HUES48 (cell line): ENCODE measurements around the gene SLC4A11.

ENCODE experiments used
- H3K27ac ChIP-seq: one replicate; pipeline ENCODE4 v1.7.0; 2013; ENCODE audit warnings: low read depth, low read length, inconsistent platforms
- H3K27me3 ChIP-seq: 2 replicates; pipeline ENCODE4 v1.6.1; 2013; ENCODE audit warnings: mild to moderate bottlenecking, low read length; ENCODE audit not compliant: control insufficient read depth, insufficient read depth
- H3K36me3 ChIP-seq: 2 replicates; pipeline ENCODE4 v1.6.1; 2013; ENCODE audit warnings: low read length; ENCODE audit not compliant: control insufficient read depth, insufficient read depth
- H3K4me1 ChIP-seq: 2 replicates; pipeline ENCODE4 v1.6.1; 2013; ENCODE audit warnings: mild to moderate bottlenecking, low read length; ENCODE audit not compliant: control insufficient read depth, insufficient read depth
- H3K4me3 ChIP-seq: 2 replicates; pipeline ENCODE4 v1.5.1; 2013; ENCODE audit warnings: mild to moderate bottlenecking, low read depth, low read length
- H3K9ac ChIP-seq: 2 replicates; pipeline ENCODE4 v1.6.1; 2013; ENCODE audit warnings: mild to moderate bottlenecking, low read depth, low read length, moderate library complexity
- H3K9me3 ChIP-seq: 2 replicates; pipeline ENCODE4 v1.6.1; 2013; ENCODE audit warnings: low read length; ENCODE audit not compliant: control insufficient read depth, insufficient read depth

The SLC4A11 gene

DNA sequence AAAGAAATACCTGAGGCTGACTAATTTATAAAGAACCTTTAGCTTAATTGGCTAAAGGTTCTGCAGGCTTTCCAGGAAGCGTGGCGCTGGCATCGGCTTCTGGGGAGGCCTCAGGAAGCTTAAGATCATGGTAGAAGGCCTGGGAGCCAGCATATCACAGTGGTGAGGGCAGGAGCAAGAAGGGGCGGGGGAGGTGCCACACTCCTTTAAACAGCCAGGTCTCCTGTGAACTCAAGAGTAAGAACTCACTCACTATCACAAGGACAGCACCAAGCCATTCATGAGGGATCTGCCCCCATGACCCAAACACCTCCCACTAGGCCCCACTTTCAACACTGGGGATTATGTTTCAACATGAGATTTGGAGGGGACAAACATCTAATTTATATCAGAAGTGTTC, 34.4 kb upstream of the SLC4A11 start:
- Histone ChIP-seq H3K36me3 (peaks cover 9% of the 10 kb centered on the region; the same call in 1 of the 2 replicates), H3K4me3 (no peak overlapping the region), H3K27ac (no peak overlapping the region), H3K9me3 (no peaks in the 10 kb centered on the region), H3K27me3 (no peaks in the 10 kb centered on the region), H3K4me1 (no peaks in the 10 kb centered on the region), H3K9ac (no peak overlapping the region)

DNA sequence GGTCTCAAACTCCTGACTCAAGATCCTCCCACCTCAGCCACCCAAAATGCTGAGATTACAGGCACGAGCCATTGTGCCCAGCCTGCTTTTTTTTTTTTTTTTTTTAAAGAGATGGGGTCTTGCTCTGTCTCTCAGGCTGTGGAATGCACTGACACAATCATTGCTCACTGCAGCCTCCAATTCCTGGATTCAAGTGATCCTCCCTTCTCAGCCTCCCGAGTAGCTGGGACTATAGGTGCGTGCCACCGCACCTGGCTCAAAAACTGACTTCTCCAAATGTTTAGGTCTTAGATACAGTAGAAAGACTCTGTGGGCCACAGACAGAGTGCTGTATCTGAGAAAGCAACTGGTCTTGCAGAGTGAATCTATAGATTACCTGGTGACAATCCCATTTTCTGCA, 31.1 kb upstream of the SLC4A11 start:
- Histone ChIP-seq H3K36me3 (no peaks in the 10 kb centered on the region), H3K4me1 (no peaks in the 10 kb centered on the region), H3K27me3 (no peaks in the 10 kb centered on the region), H3K9me3 (no peaks in the 10 kb centered on the region), H3K4me3 (no peak overlapping the region), H3K27ac (no peak overlapping the region), H3K9ac (no peak overlapping the region)

DNA sequence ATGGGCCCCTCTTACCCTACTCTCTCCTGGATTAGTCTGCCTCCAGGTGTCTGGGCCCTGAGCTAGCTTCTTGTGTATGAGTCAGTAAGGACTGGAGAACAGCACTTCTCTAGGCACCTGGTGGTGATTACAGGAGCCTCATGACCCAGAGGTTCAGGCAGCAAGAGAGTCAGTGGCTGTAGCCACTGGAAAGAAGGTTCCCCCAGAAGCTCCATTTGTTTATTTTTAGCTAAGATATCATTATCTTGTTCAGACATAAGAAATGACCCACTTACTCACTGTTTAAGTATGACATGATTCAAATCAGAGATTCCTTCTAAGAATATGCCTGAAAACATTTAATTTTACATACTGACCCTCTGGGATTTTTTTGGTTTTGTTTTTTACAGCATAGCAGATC, 23.6 kb upstream of the SLC4A11 start:
- H3K27me3 ChIP-seq = no peaks in the 10 kb centered on the region
- H3K4me1 ChIP-seq = no peaks in the 10 kb centered on the region
- no peak overlapping the region for H3K27ac ChIP-seq
- H3K4me3 ChIP-seq = no peak overlapping the region
- H3K9me3 ChIP-seq = no peaks in the 10 kb centered on the region
- H3K36me3 ChIP-seq = peaks cover 4% of the 10 kb centered on the region; the same call in 1 of the 2 replicates
- H3K9ac ChIP-seq = no peak overlapping the region

DNA sequence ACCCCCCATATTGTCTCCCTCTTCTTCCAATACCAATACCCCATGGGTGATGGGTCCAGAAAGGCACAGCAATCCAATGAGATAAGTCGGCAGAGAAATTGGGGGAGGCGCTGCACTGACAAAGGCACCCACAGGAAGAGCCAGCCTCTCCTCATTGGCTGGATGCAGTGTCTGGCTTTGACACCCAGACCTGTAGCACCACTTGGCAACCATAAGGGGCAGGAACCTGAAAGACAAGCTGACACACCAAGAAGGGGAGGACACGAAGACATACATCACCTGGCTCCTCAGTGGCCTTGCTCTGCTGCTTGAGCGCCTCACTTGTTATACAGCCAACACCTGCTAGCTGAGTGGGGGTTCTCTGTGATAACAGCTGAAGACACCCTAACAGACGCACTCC, 19.4 kb upstream of the SLC4A11 start:
- Histone ChIP-seq H3K9ac (no peak overlapping the region), H3K4me3 (no peak overlapping the region), H3K4me1 (no peaks in the 10 kb centered on the region), H3K9me3 (no peaks in the 10 kb centered on the region), H3K36me3 (peaks cover 10% of the 10 kb centered on the region; the same call in 1 of the 2 replicates), H3K27me3 (no peaks in the 10 kb centered on the region), H3K27ac (no peak overlapping the region)

DNA sequence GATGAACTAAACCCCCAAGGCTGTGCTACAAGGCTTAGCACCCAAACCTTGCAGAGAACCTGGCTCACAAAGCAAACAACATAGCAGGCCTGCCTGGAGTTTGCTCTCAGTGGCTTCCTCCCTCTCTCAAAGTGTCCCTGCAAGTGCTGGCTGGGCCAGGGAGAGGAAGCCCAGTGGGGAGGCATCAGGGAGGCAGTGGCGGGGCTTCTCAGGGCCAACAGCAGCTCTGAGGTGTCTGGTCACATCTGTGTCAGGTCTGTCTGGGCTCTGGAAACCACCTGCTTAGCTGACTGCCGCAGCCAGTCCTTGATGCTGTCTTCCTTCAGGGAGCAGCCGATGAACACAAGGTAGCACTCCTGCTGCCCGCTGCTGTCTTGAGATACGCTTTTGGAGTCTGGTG, 16.7 kb upstream of the SLC4A11 start:
- no peak overlapping the region for H3K4me3 ChIP-seq

DNA sequence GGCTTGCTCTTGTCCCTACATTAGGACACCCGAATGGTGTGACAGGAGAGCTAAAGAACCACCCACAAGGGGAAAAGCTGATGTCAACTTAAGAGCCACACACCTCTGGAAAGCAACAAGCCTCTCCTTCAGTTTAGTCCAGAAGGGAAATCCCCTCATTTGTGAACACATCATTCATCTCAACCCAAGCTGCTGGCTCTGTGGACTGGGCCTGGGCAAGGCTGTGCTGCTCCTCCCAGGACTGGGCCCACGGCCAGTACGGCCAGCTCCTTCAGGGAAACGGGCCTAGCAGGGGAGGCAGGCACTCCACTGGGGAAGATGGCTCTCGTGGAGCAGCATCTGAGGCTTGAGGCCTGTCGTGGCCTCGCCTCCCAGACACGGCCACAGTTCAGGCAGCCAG, 12.8 kb upstream of the SLC4A11 start:
- no peak overlapping the region for H3K9ac ChIP-seq
- peaks cover 10% of the 10 kb centered on the region; the same call in 1 of the 2 replicates for H3K36me3 ChIP-seq
- H3K4me3 ChIP-seq = no peak overlapping the region
- no peak overlapping the region for H3K27ac ChIP-seq
- no peaks in the 10 kb centered on the region for H3K9me3 ChIP-seq
- peaks cover 27% of the 10 kb centered on the region for H3K27me3 ChIP-seq
- H3K4me1 ChIP-seq = peaks cover 8% of the 10 kb centered on the region

More for the DNA sequence above, 16.7 kb upstream of the SLC4A11 start:
- H3K9me3 ChIP-seq = no peaks in the 10 kb centered on the region
- H3K36me3 ChIP-seq = peaks cover 10% of the 10 kb centered on the region; the same call in 1 of the 2 replicates
- no peaks in the 10 kb centered on the region for H3K27me3 ChIP-seq
- no peaks in the 10 kb centered on the region for H3K4me1 ChIP-seq
- no peak overlapping the region for H3K27ac ChIP-seq
- H3K9ac ChIP-seq = no peak overlapping the region

DNA sequence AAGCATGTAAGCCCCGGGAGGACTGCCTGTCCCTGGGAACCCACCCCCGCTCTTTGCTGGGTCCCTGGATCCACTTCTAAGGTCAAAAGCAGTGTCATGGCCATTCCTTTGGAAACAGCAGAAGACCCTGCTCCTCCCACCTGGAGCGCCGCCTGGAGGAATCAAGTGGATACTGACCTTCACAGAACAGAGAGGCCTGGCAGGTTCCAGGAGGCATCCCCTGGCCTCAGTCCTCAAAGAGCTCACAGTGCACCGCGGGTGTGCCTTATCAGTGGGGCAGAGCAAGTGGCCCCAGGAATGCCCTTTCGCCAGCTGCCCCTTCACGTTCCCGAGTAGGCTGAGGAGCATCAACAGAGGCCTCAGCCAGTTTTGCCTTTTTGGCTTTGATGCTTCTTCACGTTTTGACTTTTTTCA, 11.1 kb upstream of the SLC4A11 start:
- H3K36me3 ChIP-seq = 0 out of 2 replicates have a peak, but pooled peaks cover 3% of the 10 kb centered on the region
- H3K9ac ChIP-seq = no peak overlapping the region
- peaks cover 27% of the 10 kb centered on the region for H3K27me3 ChIP-seq
- no peak overlapping the region for H3K27ac ChIP-seq
- H3K4me3 ChIP-seq = no peak overlapping the region
- no peaks in the 10 kb centered on the region for H3K9me3 ChIP-seq
- H3K4me1 ChIP-seq = peaks cover 8% of the 10 kb centered on the region

DNA sequence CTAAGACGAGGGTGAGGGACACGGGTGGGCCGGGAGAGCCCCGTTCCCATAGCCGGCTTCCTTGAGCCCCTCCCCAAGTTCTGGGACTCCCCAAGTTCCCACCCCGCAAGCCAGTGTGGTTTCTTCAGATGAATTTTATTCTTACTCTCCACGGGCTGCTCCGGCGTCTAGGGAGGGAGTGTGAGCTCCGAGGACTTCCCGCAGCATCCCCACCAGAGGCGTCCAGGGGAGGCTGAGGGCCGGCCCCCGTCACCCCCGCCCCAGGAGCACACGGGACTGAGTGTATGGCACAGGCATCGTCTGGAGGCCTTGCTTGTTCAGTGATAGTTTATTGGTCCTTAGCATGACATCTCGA, 10.0 kb upstream of the SLC4A11 start:
- H3K27ac ChIP-seq = no peak overlapping the region
- peaks cover 27% of the 10 kb centered on the region for H3K27me3 ChIP-seq
- H3K36me3 ChIP-seq = no peaks in the 10 kb centered on the region
- H3K4me1 ChIP-seq = peaks cover 8% of the 10 kb centered on the region
- H3K9ac ChIP-seq = no peak overlapping the region
- H3K9me3 ChIP-seq = no peaks in the 10 kb centered on the region
- H3K4me3 ChIP-seq = peak overlapping the region; percentile 61

DNA sequence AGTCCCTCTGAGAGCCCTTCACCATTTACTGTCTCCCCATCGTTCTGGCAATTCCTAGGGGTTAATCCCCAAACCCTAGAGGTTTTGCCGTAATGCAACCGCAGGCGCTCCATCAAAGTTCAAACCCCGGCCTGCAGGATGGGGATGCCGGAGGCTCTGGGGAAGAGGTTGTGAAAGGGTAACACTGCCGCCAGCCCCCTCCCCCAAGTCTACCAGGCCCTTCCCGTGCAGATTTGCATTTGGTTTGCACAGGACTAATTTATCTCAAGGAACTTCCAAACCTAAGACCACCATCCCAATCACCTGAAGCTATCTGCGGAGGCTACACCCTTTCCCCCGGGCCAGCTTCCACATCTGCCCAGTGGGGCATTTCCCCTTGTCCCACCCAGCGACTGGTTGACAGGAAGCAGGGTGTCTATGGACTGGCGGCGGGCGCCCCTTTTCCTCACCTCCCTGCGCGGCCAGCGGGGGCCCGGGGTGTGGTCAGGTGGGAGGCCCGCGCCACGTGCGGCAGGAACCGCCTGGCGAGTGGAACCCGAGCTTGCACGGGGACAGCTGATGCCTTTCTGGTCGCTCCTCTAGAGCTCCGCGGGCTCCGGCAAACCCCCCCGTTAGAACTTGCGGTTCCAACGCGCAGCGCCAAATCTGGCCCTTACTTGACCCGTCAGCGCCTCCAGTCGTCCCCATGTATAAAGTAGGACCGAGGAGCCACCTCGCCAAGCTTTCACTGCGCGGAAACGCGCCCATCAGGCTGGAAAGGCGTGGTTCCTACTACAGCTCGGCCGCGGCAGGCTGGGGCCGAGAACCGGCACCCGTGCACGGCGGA, 9.4 kb upstream of the SLC4A11 start:
- Histone ChIP-seq H3K27ac (no peak overlapping the region), H3K4me3 (peak overlapping the region; percentile 61), H3K27me3 (peaks cover 27% of the 10 kb centered on the region), H3K4me1 (peaks cover 8% of the 10 kb centered on the region), H3K9me3 (no peaks in the 10 kb centered on the region), H3K9ac (0 out of 2 replicates have a peak overlapping the region, but pooled peaks have one; percentile 27), H3K36me3 (no peaks in the 10 kb centered on the region)

DNA sequence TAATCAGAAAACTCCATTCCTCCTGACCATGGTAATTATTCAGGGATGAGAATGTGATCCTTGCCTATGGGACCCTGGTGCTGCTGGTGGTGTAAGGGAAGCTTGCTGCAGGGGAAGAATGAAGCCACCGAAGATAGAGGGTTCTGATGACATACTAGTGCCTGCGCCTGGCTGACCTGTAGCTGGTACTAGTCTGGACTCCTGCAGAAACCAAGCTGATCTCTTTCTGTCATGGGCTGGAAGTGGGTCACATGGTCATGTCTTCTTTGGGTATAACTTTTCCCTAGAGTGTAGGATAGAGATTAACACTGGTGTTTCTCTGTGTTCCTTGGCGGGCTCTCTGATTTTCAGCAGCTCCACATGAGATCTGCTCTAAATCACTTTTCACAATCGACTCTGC, 8.6 kb upstream of the SLC4A11 start:
- no peaks in the 10 kb centered on the region for H3K9me3 ChIP-seq
- H3K9ac ChIP-seq = no peak overlapping the region
- H3K27ac ChIP-seq = no peak overlapping the region
- H3K27me3 ChIP-seq = peaks cover 27% of the 10 kb centered on the region
- H3K36me3 ChIP-seq = no peaks in the 10 kb centered on the region
- no peak overlapping the region for H3K4me3 ChIP-seq
- peaks cover 8% of the 10 kb centered on the region for H3K4me1 ChIP-seq

DNA sequence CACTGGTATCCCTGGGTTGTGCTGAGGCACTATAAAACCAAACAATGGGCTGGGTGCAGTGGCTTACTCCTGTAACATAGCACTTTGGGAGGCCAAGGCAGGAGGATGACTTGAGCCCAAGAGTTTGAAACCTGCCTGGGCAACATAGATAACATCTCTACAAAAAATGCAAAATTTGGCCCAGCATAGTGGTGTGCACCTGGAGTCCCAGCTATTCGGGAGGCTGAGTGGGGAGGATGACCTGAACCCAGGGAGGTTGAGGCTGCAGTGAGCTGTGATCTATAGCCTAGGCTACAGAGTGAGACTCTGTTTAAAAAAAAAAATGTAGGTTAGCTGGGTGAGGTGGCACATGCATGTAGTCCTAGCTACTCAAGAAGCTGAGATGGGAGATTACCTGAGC, 7.7 kb upstream of the SLC4A11 start:
- Histone ChIP-seq H3K9me3 (no peaks in the 10 kb centered on the region), H3K4me3 (no peak overlapping the region), H3K27me3 (peaks cover 27% of the 10 kb centered on the region), H3K4me1 (peaks cover 8% of the 10 kb centered on the region), H3K36me3 (no peaks in the 10 kb centered on the region), H3K27ac (no peak overlapping the region), H3K9ac (no peak overlapping the region)
